SK-N-SH (cell line): ENCODE results near the gene TTC28.

Source experiments
- EP300 ChIP-seq, 2 experiments: IDR thresholded peaks; 2 replicates each; pipeline versions ENCODE4 v1.4.0 to v1.6.1; 2012; ENCODE audit warnings: borderline replicate concordance in 1 of 2, low read depth in 1 of 2, low read length in 1 of 2
- EZH2phosphoT487 ChIP-seq: fragments of 200-600 bp; sonication (generic); IDR thresholded peaks from 2 replicates; pipeline ENCODE4 v1.6.1; 2017; ENCODE audit warnings: low read depth, mixed run types, mild to moderate bottlenecking, antibody characterized with exemption, moderate library complexity, borderline replicate concordance
- GABPA ChIP-seq: IDR thresholded peaks from 2 replicates; pipeline ENCODE4 v1.4.0; 2012; ENCODE audit warnings: low read depth, mild to moderate bottlenecking
- POLR2AphosphoS5 ChIP-seq: IDR thresholded peaks from 2 replicates; pipeline ENCODE4 v1.6.1; 2012; ENCODE audit warnings: low read depth, low read length
- RAD21 ChIP-seq: IDR thresholded peaks from 2 replicates; pipeline ENCODE4 v1.6.1; 2012; ENCODE audit warnings: mild to moderate bottlenecking, low read length
- REST ChIP-seq: IDR thresholded peaks from 2 replicates; pipeline ENCODE4 v1.6.1; 2012; ENCODE audit warnings: mild to moderate bottlenecking, low read depth, low read length, moderate library complexity
- TAF1 ChIP-seq: IDR thresholded peaks from 2 replicates; pipeline ENCODE4 v1.6.1; 2012; ENCODE audit warnings: low read depth, mild to moderate bottlenecking, low read length, moderate library complexity, borderline replicate concordance
- TEAD4 ChIP-seq: IDR thresholded peaks from 2 replicates; pipeline ENCODE4 v1.4.0; 2012; ENCODE audit warnings: mild to moderate bottlenecking, borderline replicate concordance; ENCODE audit not compliant: insufficient read depth
- TF ChIP-seq, protein P1 (sequence below): IDR thresholded peaks from 2 replicates; pipeline ENCODE4 v1.4.0; 2012; ENCODE audit warnings: low read depth
- TF ChIP-seq, protein P2 (sequence below): fragments of 200-600 bp; sonication (generic); IDR thresholded peaks from 2 replicates; pipeline ENCODE4 v1.6.1; 2017; ENCODE audit warnings: antibody characterized with exemption, mild to moderate bottlenecking, moderate library complexity

DNA sequence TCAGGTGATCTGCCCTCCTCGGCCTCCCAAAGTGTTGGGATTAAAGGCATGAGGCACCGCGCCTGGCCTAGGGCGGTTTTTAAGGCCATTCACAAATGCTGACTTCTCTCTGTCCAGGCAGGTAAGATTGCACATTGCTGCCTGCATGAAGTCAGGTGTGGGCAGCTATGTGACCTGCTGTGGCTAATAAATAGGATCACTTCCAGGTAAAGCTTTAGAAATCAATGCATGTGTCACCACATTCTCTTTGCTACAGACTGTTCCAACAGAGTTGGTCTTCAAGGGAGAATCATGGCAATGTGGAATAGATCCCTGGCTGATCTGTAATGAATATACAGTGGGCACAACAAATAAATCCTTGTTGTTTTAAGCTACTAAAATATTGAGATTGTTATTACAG lies 500.2 kb downstream of the TTC28 start:
- TF ChIP-seq POLR2AphosphoS5 (no peak), REST (no peak), GABPA (no peak), RAD21 (no peak), TAF1 (no peak), EZH2phosphoT487 (no peak), TEAD4 (no peak), EP300 (IDR thresholded peaks at IDR 0.05; ENCODE audit: borderline replicate concordance in 1 of 2, low read depth in 1 of 2, low read length in 1 of 2) (no peak)
- TF ChIP-seq, protein P1, sequence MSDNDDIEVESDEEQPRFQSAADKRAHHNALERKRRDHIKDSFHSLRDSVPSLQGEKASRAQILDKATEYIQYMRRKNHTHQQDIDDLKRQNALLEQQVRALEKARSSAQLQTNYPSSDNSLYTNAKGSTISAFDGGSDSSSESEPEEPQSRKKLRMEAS, result no peak
- TF ChIP-seq, protein P2, sequence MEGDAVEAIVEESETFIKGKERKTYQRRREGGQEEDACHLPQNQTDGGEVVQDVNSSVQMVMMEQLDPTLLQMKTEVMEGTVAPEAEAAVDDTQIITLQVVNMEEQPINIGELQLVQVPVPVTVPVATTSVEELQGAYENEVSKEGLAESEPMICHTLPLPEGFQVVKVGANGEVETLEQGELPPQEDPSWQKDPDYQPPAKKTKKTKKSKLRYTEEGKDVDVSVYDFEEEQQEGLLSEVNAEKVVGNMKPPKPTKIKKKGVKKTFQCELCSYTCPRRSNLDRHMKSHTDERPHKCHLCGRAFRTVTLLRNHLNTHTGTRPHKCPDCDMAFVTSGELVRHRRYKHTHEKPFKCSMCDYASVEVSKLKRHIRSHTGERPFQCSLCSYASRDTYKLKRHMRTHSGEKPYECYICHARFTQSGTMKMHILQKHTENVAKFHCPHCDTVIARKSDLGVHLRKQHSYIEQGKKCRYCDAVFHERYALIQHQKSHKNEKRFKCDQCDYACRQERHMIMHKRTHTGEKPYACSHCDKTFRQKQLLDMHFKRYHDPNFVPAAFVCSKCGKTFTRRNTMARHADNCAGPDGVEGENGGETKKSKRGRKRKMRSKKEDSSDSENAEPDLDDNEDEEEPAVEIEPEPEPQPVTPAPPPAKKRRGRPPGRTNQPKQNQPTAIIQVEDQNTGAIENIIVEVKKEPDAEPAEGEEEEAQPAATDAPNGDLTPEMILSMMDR, result no peak
